CD4-positive, alpha-beta T cell (primary cell): ENCODE measurements around the gene PPIF. TPM values are rescaled to one million over a fixed set of nuclear protein-coding genes. Genes with fewer than 3 reads are reported as not detected.
A peak's percentile ranks its signal among the peaks of the same experiment; 100 is the strongest.

ENCODE experiments used
- ATAC-seq: fragments of 200-7000 bp; cut with Tn5 transposase; one replicate; pipeline ENCODE4 v1.10.0; 2022; ENCODE audit warnings: mild to moderate bottlenecking; ENCODE audit not compliant: poor library complexity
- CTCF ChIA-PET: fragments of 350-600 bp; sonication (Branson Sonifier 250); formaldehyde crosslinking; loops from one replicate; lab custom pipeline; 2021; ENCODE audit warnings: antibody characterized with exemption, inconsistent platforms; lab: Charles Lee
- POLR2A ChIA-PET: fragments of 350-600 bp; sonication (Branson Sonifier 250); formaldehyde crosslinking; loops from one replicate; lab custom pipeline; 2021; ENCODE audit warnings: antibody characterized with exemption, inconsistent platforms; lab: Charles Lee
- DNase-seq, 14 experiments: peaks; one replicate each; pipeline ENCODE4 v3.0.0-alpha.2; 2013 to 2020; ENCODE audit warnings: mixed read lengths in 2 of 14
- H3K27ac ChIP-seq, 2 donors: one replicate each; pipeline versions ENCODE4 v1.5.1 to v1.7.0; 2013; ENCODE audit warnings: low read length in 2 of 2, low read depth in 1 of 2, mild to moderate bottlenecking in 1 of 2
- H3K27me3 ChIP-seq, 2 experiments: 1 replicate in 1 of 2; 2 replicates in 1 of 2; pipeline versions ENCODE4 v1.6.1 to v1.7.0; 2013; ENCODE audit warnings: low read length in 2 of 2, control low read depth in 1 of 2, mild to moderate bottlenecking in 1 of 2, moderate library complexity in 1 of 2; ENCODE audit not compliant: insufficient read depth in 2 of 2, control insufficient read depth in 1 of 2
- H3K36me3 ChIP-seq: one replicate; pipeline ENCODE4 v1.6.1; 2013; ENCODE audit warnings: low read length, control low read depth; ENCODE audit not compliant: insufficient read depth
- H3K4me1 ChIP-seq: one replicate; pipeline ENCODE4 v1.6.1; 2013; ENCODE audit warnings: low read length, control low read depth; ENCODE audit not compliant: insufficient read depth
- H3K4me3 ChIP-seq: one replicate; pipeline ENCODE4 v1.5.1; 2013; ENCODE audit warnings: mild to moderate bottlenecking, low read length, moderate library complexity
- H3K9me3 ChIP-seq, 2 experiments: 1 replicate in 1 of 2; 2 replicates in 1 of 2; pipeline versions ENCODE4 v1.6.1 to v1.7.0; 2013; ENCODE audit warnings: low read length in 2 of 2, mild to moderate bottlenecking in 2 of 2, control low read depth in 1 of 2, moderate library complexity in 1 of 2; ENCODE audit not compliant: control insufficient read depth in 1 of 2, insufficient read depth in 1 of 2
- H3K27ac Mint-ChIP-seq: one replicate; pipeline ENCODE4 v1.8.0; 2020; ENCODE audit warnings: mixed read lengths
- H3K27me3 Mint-ChIP-seq: one replicate; pipeline ENCODE4 v1.8.0; 2021; ENCODE audit warnings: mixed read lengths
- H3K36me3 Mint-ChIP-seq: one replicate; pipeline ENCODE4 v1.8.0; 2021; ENCODE audit warnings: low read depth, mixed read lengths
- H3K4me1 Mint-ChIP-seq: one replicate; pipeline ENCODE4 v1.8.0; 2021; ENCODE audit warnings: low read depth, mixed read lengths
- H3K4me3 Mint-ChIP-seq: one replicate; pipeline ENCODE4 v1.8.0; 2020; ENCODE audit warnings: mild to moderate bottlenecking, mixed read lengths
- H3K9me3 Mint-ChIP-seq: one replicate; pipeline ENCODE4 v1.8.0; 2020; ENCODE audit warnings: mixed read lengths
- CTCF ChIP-seq: fragments of 200-600 bp; IDR thresholded peaks from one replicate; pipeline ENCODE4 v1.8.0; 2022; ENCODE audit warnings: antibody characterized with exemption, mild to moderate bottlenecking
- intact Hi-C, 2 experiments: fragments of 100-400 bp; cut with DNase I in 1 of 2; cut with micrococcal nuclease in 1 of 2; formaldehyde crosslinking; loops; one replicate each; pipeline versions ENCODE4 v1.15.1 to v1.9.0; 2023 to 2025; cut with DNase I, micrococcal nuclease
- total RNA-seq, 174 experiments: library from RNA in 2 of 174; stranded (reverse) in 2 of 174; gene quantifications; one replicate each; pipeline ENCODE4 v1.2.3 and lab custom pipeline; 2021 to 2026

The PPIF gene
- total RNA-seq, 2 experiments from 2014 or later, result 42.4 to 42.7 TPM

GRCh38 chr10:79360499-79361342, 13.5 kb downstream of the PPIF start:
- Histone ChIP-seq H3K27me3 (no peaks in the 10 kb centered on the region), H3K9me3 (no peaks in the 10 kb centered on the region), H3K4me3 (no peak overlapping the region), H3K4me1 (no peaks in the 10 kb centered on the region), H3K36me3 (peaks cover 4% of the 10 kb centered on the region), H3K27ac (no peak overlapping the region)
- Mint-ChIP-seq H3K27ac (no peak overlapping the region), H3K27me3 (no peaks in the 10 kb centered on the region), H3K4me3 (no peak overlapping the region), H3K9me3 (no peaks in the 10 kb centered on the region), H3K4me1 (peaks cover 11% of the 10 kb centered on the region), H3K36me3 (peaks cover 28% of the 10 kb centered on the region)
- intact Hi-C loops, result no loop called here
- no peak for TF ChIP-seq CTCF
- CTCF ChIA-PET, result no interaction called here
- DNase-seq (peak in 1 of 14 experiments; percentile 4), ATAC-seq (no peak)
- POLR2A ChIA-PET, result no interaction called here

GRCh38 chr10:79361726-79362397, 14.6 kb downstream of the PPIF start:
- TF ChIP-seq CTCF, result no peak
- no peaks in the 10 kb centered on the region for H3K9me3 ChIP-seq
- intact Hi-C loops, result no loop called here
- H3K27me3 ChIP-seq, result no peaks in the 10 kb centered on the region
- H3K4me3 Mint-ChIP-seq, result no peak overlapping the region
- H3K36me3 Mint-ChIP-seq, result peaks cover 16% of the 10 kb centered on the region
- DNase-seq (peak in 2 of 14 experiments; percentile 20 to 27), ATAC-seq (no peak)
- no peaks in the 10 kb centered on the region for H3K36me3 ChIP-seq
- H3K27ac Mint-ChIP-seq, result no peak overlapping the region
- no peak overlapping the region for H3K4me3 ChIP-seq
- peaks cover 11% of the 10 kb centered on the region for H3K4me1 Mint-ChIP-seq
- no peaks in the 10 kb centered on the region for H3K4me1 ChIP-seq
- no peak overlapping the region for H3K27ac ChIP-seq
- CTCF ChIA-PET, result no interaction called here
- H3K9me3 Mint-ChIP-seq, result no peaks in the 10 kb centered on the region
- POLR2A ChIA-PET, result no interaction called here
- H3K27me3 Mint-ChIP-seq, result no peaks in the 10 kb centered on the region

- no peak for TF ChIP-seq CTCF
- intact Hi-C loops, result no loop called here
- H3K27ac ChIP-seq, result no peak overlapping the region
- ChIA-PET POLR2A (no interaction called here), CTCF (interaction anchor here (1.5 kb wide), 1 partner anchor 9 kb away, joined by 3 read pairs; no protein-coding TSS in a partner anchor)
- no peaks in the 10 kb centered on the region for H3K4me1 Mint-ChIP-seq
- no peaks in the 10 kb centered on the region for H3K36me3 Mint-ChIP-seq
- no peaks in the 10 kb centered on the region for H3K9me3 ChIP-seq
- no peak overlapping the region for H3K27ac Mint-ChIP-seq
- H3K4me1 ChIP-seq, result no peaks in the 10 kb centered on the region
- DNase-seq (peak in 2 of 14 experiments; percentile 17 to 18), ATAC-seq (no peak)
- no peaks in the 10 kb centered on the region for H3K36me3 ChIP-seq
- no peak overlapping the region for H3K4me3 Mint-ChIP-seq
- H3K27me3 ChIP-seq, result no peaks in the 10 kb centered on the region
- peaks cover 3% of the 10 kb centered on the region for H3K9me3 Mint-ChIP-seq
- no peak overlapping the region for H3K4me3 ChIP-seq
- no peaks in the 10 kb centered on the region for H3K27me3 Mint-ChIP-seq
Observed at GRCh38 chr10:79367426-79368189, 20.3 kb downstream of the PPIF start.
